NCI-H345 (cell line): ENCODE data around the gene TULP4.

Experiments
- DNase-seq: peaks from one replicate; lab custom pipeline; 2025; lab: John Stamatoyannopoulos, UW

The TULP4 gene

GRCh38 chr6:158559895-158560835 lies 247.9 kb downstream of the TULP4 start, which contains the start of gene TMEM181:
Gene TMEM181 (plus strand): TSS chr6:158560091. CDS start chr6:158560225, 134 bp downstream.
- peak; percentile 86 for DNase-seq

- DNase-seq = no peak
Measured at GRCh38 chr6:158560836-158561320, 248.6 kb downstream of the TULP4 start.
